Prostate gland (tissue), 2 donors: Measurements from ENCODE around the gene NR1I3. TPM values are rescaled to one million over a fixed set of nuclear protein-coding genes. Genes with fewer than 3 reads are reported as not detected.

Experiments used
- DNase-seq: peaks from one replicate; pipeline ENCODE4 v3.0.0-alpha.2; 2019; ENCODE audit warnings: low spot score
- H3K27ac ChIP-seq, 2 donors: fragments of 200-600 bp; sonication (generic); 2 replicates each; pipeline ENCODE4 v1.5.1; 2017 to 2019
- H3K27me3 ChIP-seq: fragments of 200-600 bp; sonication (generic); replicated peaks from 2 replicates; pipeline ENCODE4 v1.5.1; 2019; ENCODE audit not compliant: insufficient read depth
- H3K36me3 ChIP-seq, 2 donors: fragments of 200-600 bp; sonication (generic); 1 replicate in 1 of 2; 2 replicates in 1 of 2; pipeline versions ENCODE4 v1.5.1 to v1.8.1; 2017 to 2019
- H3K4me1 ChIP-seq: fragments of 200-600 bp; sonication (generic); replicated peaks from 2 replicates; pipeline ENCODE4 v1.5.1; 2019
- H3K4me3 ChIP-seq, 2 donors: fragments of 200-600 bp; sonication (generic); 2 replicates each; pipeline ENCODE4 v1.5.1; 2017 to 2019
- H3K9me3 ChIP-seq: fragments of 200-600 bp; sonication (generic); 2 replicates; pipeline ENCODE4 v1.5.1; 2017
- POLR2A ChIP-seq: fragments of 450-650 bp; IDR thresholded peaks from one replicate; pipeline ENCODE4 v1.6.1; 2016; ENCODE audit warnings: antibody characterized with exemption, mild to moderate bottlenecking
- POLR2AphosphoS5 ChIP-seq: sonication (generic); formaldehyde crosslinking; IDR thresholded peaks from one replicate; pipeline ENCODE4 v1.6.1; 2017; ENCODE audit warnings: antibody characterized with exemption
- WGBS: methylation state at CpG from one replicate; pipeline ENCODE4 v1.1.5; 2018; 5-methylcytosine and 5-hydroxymethylcytosine counted together
- intact Hi-C: fragments of 100-400 bp; cut with DNase I; formaldehyde crosslinking; loops from one replicate; pipeline ENCODE4 v1.14.2; 2022
- total RNA-seq, 2 donors: library from RNA; depleted of rRNA; stranded (reverse); fragments of >200 nt; gene quantifications; one replicate each; pipeline ENCODE4 v1.1.0, GENCODE V29; 2016
- TF ChIP-seq, protein P1 (sequence below), 4 experiments: fragments of 200-600 bp in 2 of 4; fragments of 450-650 bp in 2 of 4; sonication (generic) in 2 of 4; IDR thresholded peaks; 1 replicate in 3 of 4; 2 replicates in 1 of 4; pipeline ENCODE4 v1.5.1; 2016 to 2019; ENCODE audit warnings: antibody characterized with exemption in 4 of 4, mild to moderate bottlenecking in 2 of 4, moderate library complexity in 2 of 4

Gene NR1I3
- total RNA-seq, 2 donors from 2014 or later, result not detected

DNA sequence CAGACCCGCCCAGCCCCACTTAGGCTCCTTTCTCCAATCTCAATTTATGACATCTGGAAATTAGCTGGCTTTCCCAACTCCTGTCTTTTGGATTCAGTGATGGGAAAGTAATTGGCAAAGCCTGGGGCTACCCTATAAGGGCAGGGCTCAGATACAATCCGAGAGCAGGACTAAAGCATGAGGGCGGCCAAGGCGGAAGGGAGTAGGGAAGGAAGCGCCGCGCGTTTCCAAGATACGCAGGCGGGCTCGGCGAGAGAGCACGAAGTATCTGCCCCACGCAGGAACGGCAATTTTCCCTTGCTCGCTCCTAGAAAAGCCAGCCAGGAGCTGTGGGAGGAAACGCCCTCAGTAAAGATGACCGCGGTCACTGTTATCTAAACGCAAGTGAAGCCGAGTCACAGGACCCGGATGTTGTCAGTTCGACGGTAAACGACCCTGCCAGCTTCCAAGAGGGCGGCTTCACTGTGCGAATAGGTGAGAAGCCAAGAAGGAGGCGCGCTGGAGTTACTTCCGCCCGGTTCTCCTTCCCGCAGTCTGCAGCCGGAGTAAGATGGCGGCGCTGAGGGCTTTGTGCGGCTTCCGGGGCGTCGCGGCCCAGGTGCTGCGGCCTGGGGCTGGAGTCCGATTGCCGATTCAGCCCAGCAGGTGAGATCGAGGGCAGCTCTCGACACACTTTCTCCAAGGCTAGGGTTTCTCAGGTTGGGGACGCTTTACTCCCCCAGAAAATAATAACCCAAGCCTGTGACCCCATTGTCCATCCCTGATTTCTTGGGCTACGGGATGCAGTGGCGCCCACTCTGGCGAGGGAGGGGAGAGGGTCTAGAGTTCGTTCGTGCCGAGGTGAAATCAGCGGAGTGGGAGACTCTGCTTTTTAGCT, 35.9 kb downstream of the NR1I3 start, which contains the start of gene NDUFS2:
TSS of gene NDUFS2 (plus strand) at position 532 of the 877 bp plus-strand sequence. CDS start at position 551, 19 bp downstream.
- no peaks in the 10 kb centered on the region for H3K9me3 ChIP-seq
- peak within 1 kb of the TSS; percentile 96 to 97 for H3K27ac ChIP-seq
- WGBS, result under 1% methylated on average over 51 of the region's 53 CpGs
- peak within 1 kb of the TSS; percentile 62 to 69 for H3K4me3 ChIP-seq
- DNase-seq, result peak; percentile 99
- no peaks in the 10 kb centered on the region for H3K4me1 ChIP-seq
- no peaks in the 10 kb centered on the region for H3K27me3 ChIP-seq
- intact Hi-C loops, result loop anchor here (5.0 kb wide), 2 partner anchors 110 to 185 kb away; partner anchors contain the start of gene SDHC
- TF ChIP-seq POLR2A (peak; percentile 75), POLR2AphosphoS5 (peak; percentile 97)
- TF ChIP-seq, protein P1, sequence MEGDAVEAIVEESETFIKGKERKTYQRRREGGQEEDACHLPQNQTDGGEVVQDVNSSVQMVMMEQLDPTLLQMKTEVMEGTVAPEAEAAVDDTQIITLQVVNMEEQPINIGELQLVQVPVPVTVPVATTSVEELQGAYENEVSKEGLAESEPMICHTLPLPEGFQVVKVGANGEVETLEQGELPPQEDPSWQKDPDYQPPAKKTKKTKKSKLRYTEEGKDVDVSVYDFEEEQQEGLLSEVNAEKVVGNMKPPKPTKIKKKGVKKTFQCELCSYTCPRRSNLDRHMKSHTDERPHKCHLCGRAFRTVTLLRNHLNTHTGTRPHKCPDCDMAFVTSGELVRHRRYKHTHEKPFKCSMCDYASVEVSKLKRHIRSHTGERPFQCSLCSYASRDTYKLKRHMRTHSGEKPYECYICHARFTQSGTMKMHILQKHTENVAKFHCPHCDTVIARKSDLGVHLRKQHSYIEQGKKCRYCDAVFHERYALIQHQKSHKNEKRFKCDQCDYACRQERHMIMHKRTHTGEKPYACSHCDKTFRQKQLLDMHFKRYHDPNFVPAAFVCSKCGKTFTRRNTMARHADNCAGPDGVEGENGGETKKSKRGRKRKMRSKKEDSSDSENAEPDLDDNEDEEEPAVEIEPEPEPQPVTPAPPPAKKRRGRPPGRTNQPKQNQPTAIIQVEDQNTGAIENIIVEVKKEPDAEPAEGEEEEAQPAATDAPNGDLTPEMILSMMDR (IDR thresholded peaks at IDR 0.05), result peak in 1 of 4 experiments; percentile 6
- no peaks in the 10 kb centered on the region for H3K36me3 ChIP-seq

DNA sequence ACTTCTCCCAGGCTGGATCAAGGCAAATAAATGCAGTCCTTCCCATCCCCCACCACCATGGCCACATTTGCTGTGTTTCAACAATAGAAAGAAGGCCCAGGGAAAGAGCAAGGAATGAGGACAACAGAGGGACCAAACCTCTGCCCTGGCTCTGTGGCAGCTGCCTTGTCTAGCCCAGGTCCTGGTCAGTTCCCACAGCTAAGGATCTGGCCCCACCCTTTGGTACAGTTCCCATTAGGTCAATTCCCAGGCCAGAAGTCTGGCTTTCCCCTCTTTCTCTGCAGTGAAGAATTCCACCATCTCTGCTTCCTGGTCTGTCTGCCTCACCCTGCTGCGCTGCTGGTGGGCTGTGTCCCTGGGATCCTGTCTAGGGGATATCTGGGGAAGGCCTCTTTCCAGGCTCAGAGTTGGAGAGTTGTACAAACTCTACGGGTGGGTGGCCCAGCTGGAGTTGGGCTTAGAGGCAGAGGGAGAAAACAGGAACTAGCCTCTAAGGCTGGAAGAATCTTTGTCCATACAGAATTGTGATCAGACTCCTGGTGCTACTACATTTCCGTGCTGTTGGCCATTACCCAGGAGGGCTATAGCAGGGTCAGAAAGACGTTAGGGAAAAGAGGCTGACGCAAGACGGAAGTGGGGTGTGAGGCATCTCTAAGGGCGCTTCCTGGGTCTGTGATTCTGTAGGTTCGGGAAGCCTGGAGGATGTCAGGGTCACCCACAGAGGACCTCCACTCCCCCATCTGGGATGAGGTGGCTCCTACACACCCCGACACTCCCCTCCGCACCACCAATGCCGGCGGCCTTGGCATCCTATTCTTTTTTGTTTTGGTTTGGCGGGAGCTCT, 36.8 kb downstream of the NR1I3 start:
- H3K4me3 ChIP-seq, result peak overlapping the region; percentile 62 to 69
- no peaks in the 10 kb centered on the region for H3K4me1 ChIP-seq
- intact Hi-C loops, result loop anchor here (5.0 kb wide), 2 partner anchors 111 to 186 kb away; partner anchors contain the start of gene SDHC
- no peaks in the 10 kb centered on the region for H3K36me3 ChIP-seq
- no peaks in the 10 kb centered on the region for H3K27me3 ChIP-seq
- WGBS, result 38% methylated on average over 13 of the region's 13 CpGs
- H3K27ac ChIP-seq, result peak overlapping the region; percentile 96 to 97
- DNase-seq, result peak; percentile 18
- TF ChIP-seq, protein P1 (IDR thresholded peaks at IDR 0.05), result no peak
- TF ChIP-seq POLR2AphosphoS5 (no peak), POLR2A (no peak)
- H3K9me3 ChIP-seq, result no peaks in the 10 kb centered on the region

DNA sequence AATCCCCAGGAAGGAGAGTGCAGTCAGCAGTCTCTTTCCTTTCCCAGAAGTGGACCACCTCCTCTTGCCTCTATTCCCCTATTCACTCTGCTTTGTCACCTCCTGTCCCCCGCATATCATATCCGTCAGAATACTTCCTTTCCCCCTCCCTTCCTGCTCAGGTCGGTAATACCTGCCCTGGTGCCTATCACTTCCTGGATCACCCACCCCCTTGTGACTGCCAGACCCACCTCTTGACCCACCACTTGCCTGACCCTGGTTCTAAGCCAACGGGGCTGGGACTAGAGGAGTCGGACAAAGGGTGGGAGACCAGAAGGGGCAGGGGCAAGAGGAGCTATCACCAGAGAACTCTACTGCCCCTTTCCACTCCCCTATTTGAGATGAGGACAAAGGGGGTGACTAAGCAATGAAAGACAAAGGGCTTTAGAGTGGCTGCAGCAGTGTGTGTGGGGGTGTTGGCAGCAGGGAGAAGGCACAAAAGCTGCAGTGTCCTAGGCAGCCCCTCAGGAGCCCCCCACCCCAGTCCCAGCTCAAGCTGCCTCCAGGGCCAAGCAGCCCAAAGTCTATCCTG, 37.5 kb downstream of the NR1I3 start:
- no peak for DNase-seq
- H3K27ac ChIP-seq, result peak overlapping the region; percentile 96 to 97
- H3K27me3 ChIP-seq, result no peaks in the 10 kb centered on the region
- H3K4me3 ChIP-seq, result no peak overlapping the region
- H3K9me3 ChIP-seq, result no peaks in the 10 kb centered on the region
- intact Hi-C loops, result loop anchor here (5.0 kb wide), 2 partner anchors 112 to 187 kb away; partner anchors contain the start of gene SDHC
- no peaks in the 10 kb centered on the region for H3K36me3 ChIP-seq
- 76% methylated on average over 5 of the region's 5 CpGs for WGBS
- no peak for TF ChIP-seq POLR2A
- TF ChIP-seq, protein P1 (IDR thresholded peaks at IDR 0.05), result no peak
- no peak for TF ChIP-seq POLR2AphosphoS5
- H3K4me1 ChIP-seq, result no peaks in the 10 kb centered on the region

DNA sequence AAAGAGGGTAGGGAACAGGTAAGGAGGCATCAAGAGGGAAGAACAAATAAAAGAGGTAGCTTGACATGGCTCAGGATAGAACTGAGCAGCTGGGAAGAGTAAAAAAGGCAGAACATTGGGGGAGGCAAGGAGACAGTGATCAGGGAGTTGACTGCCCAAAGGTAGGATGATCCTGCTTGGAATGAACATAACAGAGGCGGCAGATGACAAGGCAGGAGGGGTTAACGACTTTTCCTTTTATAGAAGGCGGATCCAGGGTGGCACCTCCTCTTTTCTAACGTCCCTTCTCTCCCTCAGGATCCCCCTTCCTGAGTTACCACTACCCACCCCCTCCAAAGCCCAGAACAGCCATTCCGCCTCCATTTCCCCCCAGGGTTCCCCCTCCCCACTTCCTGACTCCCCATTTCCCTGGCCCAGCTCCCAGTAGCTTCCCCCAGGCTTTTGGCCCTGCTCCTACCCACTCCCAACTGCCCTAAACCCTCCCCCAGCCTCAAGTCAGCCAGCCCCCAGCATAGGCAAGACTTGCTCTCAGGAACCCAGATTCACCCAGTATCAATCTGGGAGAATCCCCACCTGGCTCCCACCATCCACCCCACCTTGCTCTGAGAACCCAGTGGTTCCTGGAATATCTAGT, 38.4 kb downstream of the NR1I3 start:
- H3K27ac ChIP-seq, result peak overlapping the region; percentile 33 to 96
- DNase-seq, result no peak
- no peaks in the 10 kb centered on the region for H3K4me1 ChIP-seq
- no peaks in the 10 kb centered on the region for H3K27me3 ChIP-seq
- WGBS, result 57% methylated on average over 5 of the region's 5 CpGs
- no peak for TF ChIP-seq POLR2AphosphoS5
- no peak for TF ChIP-seq POLR2A
- TF ChIP-seq, protein P1 (IDR thresholded peaks at IDR 0.05), result no peak
- H3K36me3 ChIP-seq, result no peaks in the 10 kb centered on the region
- no peak overlapping the region for H3K4me3 ChIP-seq
- H3K9me3 ChIP-seq, result no peaks in the 10 kb centered on the region
- intact Hi-C loops, result loop anchor here (5.0 kb wide), 2 partner anchors 113 to 188 kb away; partner anchors contain the start of gene SDHC
